SK-N-MC (cell line): ENCODE results near the gene CCDC141.

Experiments used
- EZH2 ChIP-seq: fragments of 200-600 bp; sonication (generic); IDR thresholded peaks from one replicate; pipeline ENCODE4 v1.6.1; 2017; ENCODE audit warnings: antibody characterized with exemption
- POLR2AphosphoS5 ChIP-seq: IDR thresholded peaks from 2 replicates; pipeline ENCODE4 v1.6.1; 2012; ENCODE audit warnings: mild to moderate bottlenecking, low read depth, low read length, borderline replicate concordance

- no peak for TF ChIP-seq EZH2
- no peak for TF ChIP-seq POLR2AphosphoS5
Measured at GRCh38 chr2:178962805-178963433, 87.0 kb downstream of the CCDC141 start.
